Suprapubic skin (tissue), 4 donors: ENCODE results near the gene ICA1. TPM values are rescaled to one million over a fixed set of nuclear protein-coding genes. Genes with fewer than 3 reads are reported as not detected.
"Not testable (repeated sequence)": the region's sequence is repeated elsewhere in the genome, so short reads cannot be mapped to it uniquely, and the experiment has no call there.

Experiments
- DNase-seq, 2 donors: peaks; one replicate each; pipeline ENCODE4 v3.0.0-alpha.2; 2019; ENCODE audit warnings: low spot score in 2 of 2
- H3K27ac ChIP-seq: fragments of 200-600 bp; sonication (generic); one replicate; pipeline ENCODE4 v1.5.1; 2019
- H3K27me3 ChIP-seq: fragments of 200-600 bp; sonication (generic); one replicate; pipeline ENCODE4 v1.5.1; 2019
- H3K36me3 ChIP-seq: fragments of 200-600 bp; sonication (generic); one replicate; pipeline ENCODE4 v1.5.1; 2019
- H3K4me1 ChIP-seq: fragments of 200-600 bp; sonication (generic); one replicate; pipeline ENCODE4 v1.5.1; 2019
- H3K4me3 ChIP-seq: fragments of 200-600 bp; sonication (generic); one replicate; pipeline ENCODE4 v1.5.1; 2019; ENCODE audit warnings: mild to moderate bottlenecking
- H3K9me3 ChIP-seq: fragments of 200-600 bp; sonication (generic); one replicate; pipeline ENCODE4 v1.5.1; 2019
- CTCF ChIP-seq, 2 donors: fragments of 200-600 bp in 1 of 2; fragments of 450-650 bp in 1 of 2; sonication (generic) in 1 of 2; IDR thresholded peaks; one replicate each; pipeline ENCODE4 v1.5.1; 2016 to 2019; ENCODE audit warnings: antibody characterized with exemption in 2 of 2, mild to moderate bottlenecking in 1 of 2, moderate library complexity in 1 of 2
- EP300 ChIP-seq: sonication (generic); formaldehyde crosslinking; IDR thresholded peaks from one replicate; pipeline ENCODE4 v1.6.1; 2017; ENCODE audit warnings: antibody characterized with exemption
- POLR2A ChIP-seq, 2 donors: fragments of 450-650 bp; IDR thresholded peaks; one replicate each; pipeline ENCODE4 v1.6.1; 2017; ENCODE audit warnings: antibody characterized with exemption in 2 of 2, mild to moderate bottlenecking in 2 of 2, moderate library complexity in 2 of 2
- POLR2AphosphoS5 ChIP-seq, 3 donors: sonication (generic); formaldehyde crosslinking; IDR thresholded peaks; one replicate each; pipeline ENCODE4 v1.6.1; 2017; ENCODE audit warnings: antibody characterized with exemption in 3 of 3
- WGBS: methylation state at CpG from one replicate; pipeline ENCODE4 v1.1.5; 2018; 5-methylcytosine and 5-hydroxymethylcytosine counted together
- total RNA-seq, 4 donors: library from RNA; depleted of rRNA; stranded (reverse); fragments of >200 nt; gene quantifications; one replicate each; pipeline ENCODE4 v1.1.0, GENCODE V29; 2016

Gene ICA1
- total RNA-seq, 4 donors from 2014 or later, result 22.3 to 140 (median 38.8) TPM

- WGBS, result 88% methylated on average over 9 of the region's 9 CpGs
- peaks cover 7% of the 10 kb centered on the region for H3K9me3 ChIP-seq
- DNase-seq, result no peak
- no peak for TF ChIP-seq POLR2AphosphoS5 (IDR thresholded peaks at IDR 0.05)
- TF ChIP-seq POLR2A (IDR thresholded peaks at IDR 0.05), result no peak
- no peak for TF ChIP-seq EP300
- no peak for TF ChIP-seq CTCF (IDR thresholded peaks at IDR 0.05)
- no peaks in the 10 kb centered on the region for H3K36me3 ChIP-seq
- H3K4me3 ChIP-seq, result no peak overlapping the region
- no peaks in the 10 kb centered on the region for H3K27me3 ChIP-seq
- H3K4me1 ChIP-seq, result no peaks in the 10 kb centered on the region
- H3K27ac ChIP-seq, result no peak overlapping the region
These were observed 158.7 kb downstream of the ICA1 start for GRCh38 chr7:8103282-8103681.

GRCh38 chr7:8101292-8101691 lies 160.7 kb downstream of the ICA1 start:
- 88% methylated on average over 4 of the region's 4 CpGs for WGBS
- not testable (repeated sequence) for H3K36me3 ChIP-seq

GRCh38 chr7:8094164-8095140 lies 167.5 kb downstream of the ICA1 start:
- H3K9me3 ChIP-seq, result no peaks in the 10 kb centered on the region
- no peak overlapping the region for H3K27ac ChIP-seq
- no peaks in the 10 kb centered on the region for H3K4me1 ChIP-seq
- TF ChIP-seq POLR2A (IDR thresholded peaks at IDR 0.05) (no peak), CTCF (IDR thresholded peaks at IDR 0.05) (no peak), EP300 (no peak), POLR2AphosphoS5 (IDR thresholded peaks at IDR 0.05) (no peak)
- no peak overlapping the region for H3K4me3 ChIP-seq
- no peak for DNase-seq
- 93% methylated on average over 8 of the region's 8 CpGs for WGBS
- H3K27me3 ChIP-seq, result no peaks in the 10 kb centered on the region
- H3K36me3 ChIP-seq, result no peaks in the 10 kb centered on the region

More at GRCh38 chr7:8101292-8101691, 160.7 kb downstream of the ICA1 start:
- DNase-seq, H3K27me3 ChIP-seq, H3K4me3 ChIP-seq, H3K27ac ChIP-seq, H3K4me1 ChIP-seq, H3K9me3 ChIP-seq: not testable (repeated sequence)

DNA sequence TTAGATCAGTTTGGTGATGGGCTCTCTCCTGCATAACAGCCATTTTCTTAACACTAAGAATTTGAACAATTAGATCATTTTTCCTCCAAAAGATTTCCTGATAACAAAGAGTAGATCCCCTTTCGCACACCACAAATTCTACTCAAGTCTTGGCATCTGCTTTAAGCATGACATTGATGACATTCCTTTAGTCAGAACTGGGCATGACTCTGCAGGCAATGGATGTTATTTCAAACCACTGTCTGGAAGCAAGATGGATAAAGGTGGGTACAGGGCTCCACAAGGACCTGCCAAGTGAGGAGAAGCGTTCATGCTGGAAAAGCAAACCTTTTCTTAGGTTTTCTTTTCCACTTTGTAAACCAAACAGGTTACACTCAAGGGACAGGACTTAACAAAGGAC lies 169.8 kb downstream of the ICA1 start:
- no peak for DNase-seq
- 61% methylated on average over 2 of the region's 2 CpGs for WGBS
- no peak for TF ChIP-seq POLR2A (IDR thresholded peaks at IDR 0.05)
- no peak for TF ChIP-seq POLR2AphosphoS5 (IDR thresholded peaks at IDR 0.05)
- no peak for TF ChIP-seq EP300
- TF ChIP-seq CTCF (IDR thresholded peaks at IDR 0.05), result no peak
- H3K27ac ChIP-seq, result no peak overlapping the region
- H3K9me3 ChIP-seq, result no peaks in the 10 kb centered on the region
- H3K4me1 ChIP-seq, result no peaks in the 10 kb centered on the region
- H3K36me3 ChIP-seq, result peaks cover 4% of the 10 kb centered on the region
- no peak overlapping the region for H3K4me3 ChIP-seq
- no peaks in the 10 kb centered on the region for H3K27me3 ChIP-seq

DNA sequence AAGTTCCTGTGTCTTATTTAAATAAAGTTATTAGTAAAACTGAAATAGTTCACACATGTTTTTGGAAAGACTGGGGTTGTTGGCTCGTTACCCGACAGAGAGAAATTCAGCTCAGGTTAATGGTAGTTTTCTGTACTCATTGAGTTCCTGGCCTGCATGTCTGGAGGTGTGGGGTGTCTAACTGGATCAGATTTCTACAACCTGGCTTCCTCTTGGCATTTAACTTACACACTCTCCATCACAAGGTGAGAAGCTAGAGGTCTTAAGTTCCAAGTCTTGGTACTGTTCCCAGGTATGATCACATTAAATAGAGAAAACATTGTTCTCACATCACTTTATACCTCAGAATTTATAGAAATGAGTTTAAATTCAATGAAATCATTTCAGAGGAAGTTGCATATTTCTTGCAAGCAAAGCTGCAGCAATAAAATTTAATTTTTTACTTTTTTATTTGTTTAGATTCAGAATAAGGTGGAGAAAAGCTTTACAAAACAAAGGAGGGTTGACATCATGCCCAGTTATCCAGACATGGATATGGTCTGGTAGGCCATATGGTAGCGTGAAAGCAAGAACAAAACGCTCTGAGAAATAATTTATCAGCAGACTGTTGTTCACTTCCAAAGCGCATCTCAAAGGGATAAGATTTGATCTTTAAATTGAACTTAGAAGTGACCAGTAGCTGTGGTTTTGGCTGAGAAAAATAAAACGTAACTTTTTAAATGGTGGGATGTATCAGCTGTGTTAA lies 172.8 kb downstream of the ICA1 start:
- H3K4me3 ChIP-seq, result no peak overlapping the region
- H3K36me3 ChIP-seq, result peaks cover 18% of the 10 kb centered on the region
- DNase-seq, result no peak
- TF ChIP-seq CTCF (IDR thresholded peaks at IDR 0.05), result no peak
- no peak for TF ChIP-seq POLR2A (IDR thresholded peaks at IDR 0.05)
- TF ChIP-seq POLR2AphosphoS5 (IDR thresholded peaks at IDR 0.05), result no peak
- no peak for TF ChIP-seq EP300
- H3K27me3 ChIP-seq, result no peaks in the 10 kb centered on the region
- H3K9me3 ChIP-seq, result no peaks in the 10 kb centered on the region
- no peak overlapping the region for H3K27ac ChIP-seq
- WGBS, result 88% methylated on average over 6 of the region's 6 CpGs
- H3K4me1 ChIP-seq, result no peaks in the 10 kb centered on the region
